Natural killer cell treated with Interleukin-12 subunit alpha and Interleukin-12 subunit beta and Interleukin-15 and Interleukin-18, amount 100 ng/mL, for 72 hours (primary cell): ENCODE measurements around the gene FAM50B. TPM values are rescaled to one million over a fixed set of nuclear protein-coding genes. Genes with fewer than 3 reads are reported as not detected.
"Not testable (repeated sequence)": the region's sequence is repeated elsewhere in the genome, so short reads cannot be mapped to it uniquely, and the experiment has no call there.

Experiments
- ATAC-seq, 2 donors: fragments of 150-1000 bp; cut with Tn5 transposase in 1 of 2; sonication (Bioruptor Pico), chemical (Tn5 transposase) in 1 of 2; 2 replicates each; pipeline ENCODE4 v1.10.0; 2021
- DNase-seq: peaks from one replicate; pipeline ENCODE4 v3.0.0; 2022; ENCODE audit warnings: low spot score
- H3K27ac Mint-ChIP-seq, 2 donors: 1 replicate in 1 of 2; 2 replicates in 1 of 2; pipeline ENCODE4 v1.8.0; 2022; ENCODE audit warnings: mixed read lengths in 2 of 2, mild to moderate bottlenecking in 1 of 2, moderate library complexity in 1 of 2
- H3K27me3 Mint-ChIP-seq, 2 donors: 1 replicate in 1 of 2; 2 replicates in 1 of 2; pipeline ENCODE4 v1.8.0; 2022; ENCODE audit warnings: mixed read lengths in 2 of 2
- H3K36me3 Mint-ChIP-seq: one replicate; pipeline ENCODE4 v1.8.0; 2022; ENCODE audit warnings: mixed read lengths
- H3K4me1 Mint-ChIP-seq, 2 donors: 1 replicate in 1 of 2; 2 replicates in 1 of 2; pipeline ENCODE4 v1.8.0; 2022; ENCODE audit warnings: low read depth in 2 of 2, mixed read lengths in 2 of 2, mild to moderate bottlenecking in 1 of 2
- H3K4me3 Mint-ChIP-seq: one replicate; pipeline ENCODE4 v1.8.0; 2022; ENCODE audit warnings: mixed read lengths
- H3K9me3 Mint-ChIP-seq: 2 replicates; pipeline ENCODE4 v1.8.0; 2022; ENCODE audit warnings: mixed read lengths
- total RNA-seq, 2 donors: library from RNA; stranded (reverse); gene quantifications; one replicate each; pipeline ENCODE4 v1.2.3, GENCODE V29; 2022

Gene FAM50B
- total RNA-seq, 2 donors from 2014 or later = 5.3 to 7.3 TPM

DNA sequence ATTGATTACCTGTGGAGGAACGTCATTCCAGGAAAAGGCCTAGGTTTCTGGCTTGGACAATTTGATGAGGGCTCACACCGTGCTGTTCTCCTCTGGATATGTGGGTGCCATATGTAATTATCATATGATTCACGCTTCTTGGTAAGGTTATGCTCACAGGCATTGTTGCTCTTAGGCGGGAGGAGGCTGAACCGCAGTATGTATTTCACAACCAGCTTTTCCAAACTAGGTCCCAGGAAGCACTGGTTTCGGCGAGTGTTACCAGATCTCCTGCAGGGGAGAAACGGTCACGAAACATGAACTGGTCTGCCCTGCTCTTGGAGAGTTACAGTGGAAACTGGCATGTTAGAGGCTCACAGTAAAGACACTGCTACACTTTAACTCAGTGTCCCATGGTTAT lies 793 bp upstream of the FAM50B start:
- ATAC-seq = no peak
- Mint-ChIP-seq H3K4me1 (peaks cover 15 to 26% of the 10 kb centered on the region in 2 donors), H3K27ac (peak overlapping the region; percentile 67 to 77), H3K9me3 (no peaks in the 10 kb centered on the region), H3K4me3 (peak overlapping the region; percentile 80), H3K27me3 (no peaks in the 10 kb centered on the region), H3K36me3 (no peaks in the 10 kb centered on the region)
- DNase-seq = no peak

DNA sequence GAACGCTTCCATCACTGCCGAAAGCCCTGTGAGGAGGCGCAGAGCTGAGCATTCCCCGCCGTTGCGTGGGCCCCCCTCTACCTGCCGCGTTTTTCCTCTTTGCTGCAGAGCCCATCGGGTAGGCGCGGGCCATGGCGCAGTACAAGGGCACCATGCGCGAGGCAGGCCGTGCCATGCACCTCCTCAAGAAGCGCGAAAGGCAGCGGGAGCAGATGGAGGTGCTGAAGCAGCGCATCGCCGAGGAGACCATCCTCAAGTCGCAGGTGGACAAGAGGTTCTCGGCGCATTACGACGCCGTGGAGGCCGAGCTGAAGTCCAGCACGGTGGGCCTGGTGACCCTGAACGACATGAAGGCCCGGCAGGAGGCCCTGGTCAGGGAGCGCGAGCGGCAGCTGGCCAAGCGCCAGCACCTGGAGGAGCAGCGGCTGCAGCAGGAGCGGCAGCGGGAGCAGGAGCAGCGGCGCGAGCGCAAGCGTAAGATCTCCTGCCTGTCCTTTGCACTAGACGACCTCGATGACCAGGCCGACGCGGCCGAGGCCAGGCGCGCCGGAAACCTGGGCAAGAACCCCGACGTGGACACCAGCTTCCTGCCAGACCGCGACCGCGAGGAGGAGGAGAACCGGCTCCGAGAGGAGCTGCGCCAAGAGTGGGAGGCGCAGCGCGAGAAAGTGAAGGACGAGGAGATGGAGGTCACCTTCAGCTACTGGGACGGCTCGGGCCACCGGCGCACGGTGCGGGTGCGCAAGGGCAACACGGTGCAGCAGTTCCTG lies 693 bp downstream of the FAM50B start:
- Mint-ChIP-seq H3K4me1 (peaks cover 15 to 26% of the 10 kb centered on the region in 2 donors), H3K36me3 (no peaks in the 10 kb centered on the region), H3K27me3 (no peaks in the 10 kb centered on the region), H3K27ac (peak overlapping the region in 1 of 2 donors; percentile 55), H3K9me3 (no peaks in the 10 kb centered on the region), H3K4me3 (peak overlapping the region; percentile 80)
- DNase-seq = no peak
- no peak for ATAC-seq

DNA sequence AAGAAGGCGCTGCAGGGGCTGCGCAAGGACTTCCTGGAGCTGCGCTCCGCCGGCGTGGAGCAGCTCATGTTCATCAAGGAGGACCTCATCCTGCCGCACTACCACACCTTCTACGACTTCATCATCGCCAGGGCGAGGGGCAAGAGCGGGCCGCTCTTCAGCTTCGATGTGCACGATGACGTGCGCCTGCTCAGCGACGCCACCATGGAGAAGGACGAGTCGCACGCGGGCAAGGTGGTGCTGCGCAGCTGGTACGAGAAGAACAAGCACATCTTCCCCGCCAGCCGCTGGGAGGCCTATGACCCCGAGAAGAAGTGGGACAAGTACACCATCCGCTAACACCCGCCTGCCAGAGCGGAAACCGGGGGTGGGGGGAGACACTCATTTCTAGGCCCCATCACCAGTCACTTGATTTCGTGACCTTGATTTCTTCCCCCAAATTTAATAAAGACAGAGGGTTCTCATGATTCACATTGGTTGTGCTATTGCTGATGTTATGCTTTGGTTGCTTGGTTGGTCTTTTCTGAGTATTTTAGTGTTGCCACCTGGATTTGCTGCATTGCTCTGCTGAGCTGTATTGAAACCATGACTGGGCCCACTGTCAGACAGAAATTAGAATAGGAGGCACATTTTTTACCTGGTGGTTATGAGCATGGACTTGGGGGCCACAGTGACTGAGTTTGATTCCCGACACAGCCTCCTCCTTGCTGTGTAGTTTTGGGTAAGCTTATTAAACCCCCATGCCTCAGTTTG lies 1.5 kb downstream of the FAM50B start:
- Mint-ChIP-seq H3K4me3 (peak overlapping the region; percentile 49), H3K9me3 (no peaks in the 10 kb centered on the region), H3K27me3 (no peaks in the 10 kb centered on the region), H3K36me3 (no peaks in the 10 kb centered on the region), H3K27ac (no peak overlapping the region), H3K4me1 (peaks cover 15 to 26% of the 10 kb centered on the region in 2 donors)
- DNase-seq (no peak), ATAC-seq (peak in 1 of 2 donors; percentile 28)

DNA sequence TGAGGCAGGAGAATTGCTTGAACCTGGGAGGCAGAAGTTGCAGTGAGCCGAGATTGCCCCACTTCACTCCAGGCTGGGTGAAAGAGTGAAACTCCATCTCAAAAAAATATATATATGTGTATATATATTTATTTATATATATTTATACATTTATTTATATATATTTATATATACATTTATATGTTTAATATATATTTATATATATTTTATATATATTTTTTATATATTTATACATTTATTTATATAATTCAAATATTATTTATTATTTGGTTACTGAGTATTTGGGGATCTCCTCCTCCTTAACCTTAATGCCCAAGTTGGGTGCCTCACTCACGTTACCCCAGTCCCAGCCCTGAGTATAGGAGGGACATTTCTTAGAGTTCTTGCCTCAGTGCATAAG lies 2.7 kb downstream of the FAM50B start:
- Mint-ChIP-seq H3K4me1 (peaks cover 15 to 26% of the 10 kb centered on the region in 2 donors), H3K36me3 (no peaks in the 10 kb centered on the region), H3K9me3 (no peaks in the 10 kb centered on the region), H3K4me3 (no peak overlapping the region), H3K27ac (no peak overlapping the region), H3K27me3 (no peaks in the 10 kb centered on the region)
- no peak for DNase-seq
- ATAC-seq = no peak

DNA sequence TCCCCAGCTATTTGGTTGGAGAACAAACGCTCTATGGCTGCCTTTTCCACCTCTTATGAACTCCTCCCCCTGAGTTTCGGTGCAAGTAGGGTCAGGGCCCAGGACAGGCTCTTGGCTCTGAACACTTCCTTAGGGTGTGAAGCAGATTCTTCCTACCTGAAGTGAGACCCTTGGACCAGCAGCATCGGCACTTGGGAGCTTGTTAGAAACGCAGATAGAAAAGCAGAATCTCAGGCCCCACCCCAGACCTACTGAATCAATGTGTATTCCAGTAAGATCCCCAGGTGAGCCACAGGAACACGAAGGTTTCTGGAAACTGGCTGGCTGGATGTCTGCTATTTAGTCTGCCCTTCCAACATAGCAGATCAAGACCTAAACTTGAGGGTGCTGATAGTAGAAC lies 3.2 kb downstream of the FAM50B start:
- DNase-seq (no peak), ATAC-seq (no peak)
- no peaks in the 10 kb centered on the region for H3K27me3 Mint-ChIP-seq
- peaks cover 13 to 23% of the 10 kb centered on the region in 2 donors for H3K4me1 Mint-ChIP-seq
- no peaks in the 10 kb centered on the region for H3K9me3 Mint-ChIP-seq
- no peak overlapping the region for H3K4me3 Mint-ChIP-seq
- H3K27ac Mint-ChIP-seq = no peak overlapping the region
- no peaks in the 10 kb centered on the region for H3K36me3 Mint-ChIP-seq

DNA sequence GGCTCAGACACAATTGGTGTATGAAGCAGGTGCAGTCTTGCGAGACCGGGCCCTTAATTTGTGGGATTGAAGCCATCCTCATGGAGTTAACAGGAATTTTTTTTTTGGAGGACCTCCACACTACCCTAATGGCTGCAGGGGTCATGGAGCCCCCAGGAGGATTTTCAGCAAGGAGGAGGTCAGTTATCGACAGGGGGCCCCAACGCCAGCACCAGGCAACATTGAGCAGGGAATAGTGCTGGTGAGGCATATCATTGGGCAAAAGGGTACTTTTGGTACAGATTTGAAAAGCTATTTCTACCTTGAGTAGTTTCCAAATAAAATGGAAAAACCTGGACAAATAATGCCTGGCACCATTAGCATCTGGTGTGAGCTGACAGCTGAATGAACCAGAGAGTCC lies 6.7 kb downstream of the FAM50B start:
- peaks cover 4% of the 10 kb centered on the region for H3K36me3 Mint-ChIP-seq
- ATAC-seq = no peak
- H3K4me3 Mint-ChIP-seq = no peak overlapping the region
- DNase-seq = no peak
- peaks cover 4 to 18% of the 10 kb centered on the region in 2 donors for H3K27me3 Mint-ChIP-seq
- H3K27ac Mint-ChIP-seq = no peak overlapping the region
- no peaks in the 10 kb centered on the region for H3K9me3 Mint-ChIP-seq
- peaks cover 0 to 2% of the 10 kb centered on the region in 2 donors for H3K4me1 Mint-ChIP-seq

DNA sequence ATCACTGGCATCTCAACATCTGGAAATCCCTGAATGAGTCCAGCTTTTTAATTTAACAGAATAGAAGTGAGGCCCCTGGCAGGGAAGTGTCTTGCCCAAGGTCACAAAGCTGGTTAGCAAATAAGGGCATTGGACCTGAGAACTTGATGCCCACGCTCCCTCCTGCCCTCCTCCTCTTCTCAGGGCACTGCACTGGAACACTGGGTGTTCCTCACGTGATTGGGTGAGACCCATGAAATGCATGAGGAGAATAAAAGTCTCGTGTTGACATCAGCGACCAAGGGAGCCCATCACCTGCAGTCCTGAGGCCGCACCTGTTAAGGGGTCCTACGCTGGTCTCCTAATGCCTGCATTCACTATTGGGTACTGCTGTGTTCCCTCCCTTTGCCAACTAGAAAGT lies 7.4 kb downstream of the FAM50B start:
- peaks cover 10 to 25% of the 10 kb centered on the region in 2 donors for H3K27me3 Mint-ChIP-seq
- DNase-seq = no peak
- ATAC-seq = no peak
- H3K36me3 Mint-ChIP-seq = peaks cover 4% of the 10 kb centered on the region
- H3K9me3 Mint-ChIP-seq = no peaks in the 10 kb centered on the region
- no peak overlapping the region for H3K27ac Mint-ChIP-seq
- no peaks in the 10 kb centered on the region for H3K4me1 Mint-ChIP-seq
- no peak overlapping the region for H3K4me3 Mint-ChIP-seq

DNA sequence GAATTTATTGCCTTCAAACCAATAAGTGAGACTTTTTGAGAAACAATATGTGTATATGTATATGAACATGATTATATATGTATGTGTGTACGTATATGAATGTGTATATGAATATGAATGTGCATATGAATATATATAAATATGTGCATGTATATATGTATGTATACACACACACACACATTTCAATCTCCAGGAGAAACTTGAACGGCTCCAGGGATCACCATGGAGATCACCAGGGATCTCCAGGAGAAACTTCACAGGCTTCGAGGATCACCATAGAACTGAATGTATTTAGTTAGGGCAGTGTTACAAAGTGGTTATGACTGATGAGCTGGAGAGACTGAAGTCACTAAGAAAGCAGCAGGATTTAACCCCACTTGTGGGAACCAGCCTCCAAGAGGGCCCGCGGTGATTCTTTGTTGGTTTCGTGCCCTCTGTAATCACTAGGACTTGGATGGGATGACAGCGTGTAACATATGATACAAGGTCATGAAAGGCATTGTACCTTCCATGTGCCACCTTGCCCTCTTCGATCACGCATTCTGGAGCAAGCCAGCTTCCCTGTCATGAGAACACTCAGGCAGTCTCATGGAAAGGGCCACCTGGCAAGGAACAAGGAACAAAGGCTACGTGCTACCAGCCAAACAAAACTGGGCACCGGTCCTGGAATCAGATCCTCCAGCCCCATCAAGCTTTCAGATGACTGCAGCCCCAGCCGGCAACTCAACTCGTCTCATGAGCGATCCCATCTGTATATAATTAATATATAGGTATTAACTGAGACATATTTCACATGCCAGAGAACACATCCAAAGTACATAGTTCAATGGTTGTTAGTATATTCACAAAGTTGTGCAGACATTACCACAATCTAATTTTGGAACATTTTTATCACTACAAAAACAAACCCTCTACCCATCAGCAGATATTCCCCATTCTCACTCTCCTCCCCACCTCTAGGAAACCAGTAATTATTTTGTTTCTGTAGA lies 8.6 kb downstream of the FAM50B start:
- H3K4me1 Mint-ChIP-seq = no peaks in the 10 kb centered on the region
- peaks cover 13 to 27% of the 10 kb centered on the region in 2 donors for H3K27me3 Mint-ChIP-seq
- H3K9me3 Mint-ChIP-seq = no peaks in the 10 kb centered on the region
- no peak for ATAC-seq
- no peak overlapping the region for H3K4me3 Mint-ChIP-seq
- DNase-seq = no peak
- H3K27ac Mint-ChIP-seq = no peak overlapping the region
- H3K36me3 Mint-ChIP-seq = peaks cover 4% of the 10 kb centered on the region

DNA sequence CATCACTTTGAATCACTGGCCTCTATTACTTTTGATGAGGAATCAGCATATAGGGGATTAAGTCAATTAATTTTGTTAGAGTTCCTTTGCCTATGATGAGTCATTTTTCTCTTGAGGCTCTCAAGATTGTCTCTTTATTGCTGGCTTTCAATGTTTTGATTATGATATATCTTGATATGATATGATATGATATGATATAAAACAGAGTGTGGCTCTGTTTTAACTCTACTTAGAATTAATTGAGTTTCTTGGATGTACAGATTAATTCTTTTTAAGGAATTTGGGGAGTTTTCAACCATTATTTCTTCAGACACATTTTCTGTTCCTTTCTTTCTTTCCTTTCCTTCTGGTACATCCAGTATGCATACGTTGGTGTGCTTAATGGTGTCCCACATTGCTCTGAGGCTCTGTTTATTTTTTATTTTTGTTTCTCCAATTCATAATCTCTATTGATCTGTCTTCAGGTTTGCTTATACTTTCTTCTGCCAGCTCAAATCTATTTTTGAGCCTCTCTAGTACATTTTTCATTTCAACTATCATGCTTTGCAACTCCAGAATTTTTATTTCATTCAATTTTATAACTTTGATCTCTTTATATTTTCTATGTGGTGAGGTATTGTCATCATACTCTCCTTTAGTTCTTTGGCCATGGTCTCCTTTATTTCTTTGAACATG lies 10.8 kb downstream of the FAM50B start:
- ATAC-seq (no peak), DNase-seq (no peak)
- Mint-ChIP-seq H3K27me3 (peaks cover 13 to 27% of the 10 kb centered on the region in 2 donors), H3K4me3 (no peak overlapping the region), H3K9me3 (no peaks in the 10 kb centered on the region), H3K36me3 (peaks cover 4% of the 10 kb centered on the region), H3K27ac (no peak overlapping the region), H3K4me1 (no peaks in the 10 kb centered on the region)

DNA sequence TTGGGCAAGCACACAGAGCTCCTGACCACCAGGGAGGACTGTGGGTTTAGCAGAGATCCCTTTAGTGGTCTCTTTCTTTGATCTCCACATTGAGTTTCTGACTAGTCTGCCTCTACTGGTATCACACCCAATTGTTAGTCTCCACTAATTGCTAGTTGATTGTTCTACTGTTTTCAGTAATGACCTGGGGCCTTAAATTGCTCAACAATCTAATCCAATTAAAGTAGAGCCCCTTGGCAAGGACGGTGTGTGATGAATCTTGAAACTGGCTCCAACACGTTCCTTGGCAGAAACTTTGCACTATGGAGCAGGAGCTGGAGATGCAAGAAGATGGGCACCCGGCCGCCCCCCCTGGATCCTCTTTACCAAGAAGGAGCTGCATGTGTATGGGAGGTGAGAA lies 12.3 kb downstream of the FAM50B start:
- Mint-ChIP-seq H3K9me3 (no peaks in the 10 kb centered on the region), H3K27me3 (peaks cover 18 to 27% of the 10 kb centered on the region in 2 donors), H3K27ac (no peak overlapping the region), H3K36me3 (peaks cover 4% of the 10 kb centered on the region), H3K4me3 (no peak overlapping the region), H3K4me1 (no peaks in the 10 kb centered on the region)
- no peak for DNase-seq
- ATAC-seq = peak in 1 of 2 donors; percentile 48

DNA sequence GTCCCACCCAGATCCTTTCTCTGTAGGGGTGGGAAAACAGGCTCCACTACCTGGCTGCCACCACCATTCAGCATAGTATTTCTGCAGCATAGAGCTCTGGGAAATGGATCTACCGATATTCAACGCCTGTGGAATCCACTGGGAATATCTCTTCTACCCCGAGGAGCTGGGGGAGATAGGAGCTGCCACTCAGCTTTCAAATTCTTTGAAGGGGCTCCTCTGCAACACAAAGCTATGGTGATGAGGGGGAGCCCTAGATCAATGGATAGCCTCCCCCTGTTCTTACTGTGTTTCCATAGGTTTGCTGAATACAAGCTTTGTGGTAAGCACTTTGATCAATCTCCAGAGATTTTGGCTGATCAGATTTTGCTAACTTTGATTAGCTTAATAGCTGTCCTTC lies 12.9 kb downstream of the FAM50B start:
- Mint-ChIP-seq H3K4me1 (no peaks in the 10 kb centered on the region), H3K27me3 (peaks cover 18 to 27% of the 10 kb centered on the region in 2 donors), H3K27ac (no peak overlapping the region), H3K9me3 (no peaks in the 10 kb centered on the region), H3K36me3 (peaks cover 4% of the 10 kb centered on the region), H3K4me3 (no peak overlapping the region)
- no peak for DNase-seq
- no peak for ATAC-seq

DNA sequence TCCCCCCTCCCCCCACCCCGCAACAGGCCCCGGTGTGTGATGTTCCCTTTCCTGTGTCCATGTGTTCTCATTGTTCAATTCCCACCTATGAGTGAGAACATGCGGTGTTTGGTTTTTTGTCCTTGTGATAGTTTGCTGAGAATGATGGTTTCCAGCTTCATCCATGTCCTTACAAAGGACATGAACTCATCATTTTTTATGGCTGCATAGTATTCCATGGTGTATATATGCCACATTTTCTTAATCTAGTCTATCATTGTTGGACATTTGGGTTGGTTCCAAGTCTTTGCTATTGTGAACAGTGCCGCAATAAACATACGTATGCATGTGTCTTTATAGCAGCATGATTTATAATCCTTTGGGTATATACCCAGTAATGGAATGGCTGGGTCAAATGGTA lies 14.1 kb downstream of the FAM50B start:
- H3K4me3 Mint-ChIP-seq, DNase-seq, H3K9me3 Mint-ChIP-seq, H3K36me3 Mint-ChIP-seq, H3K4me1 Mint-ChIP-seq, H3K27ac Mint-ChIP-seq, ATAC-seq: not testable (repeated sequence)
- H3K27me3 Mint-ChIP-seq = peaks cover 22 to 27% of the 10 kb centered on the region in 2 donors

DNA sequence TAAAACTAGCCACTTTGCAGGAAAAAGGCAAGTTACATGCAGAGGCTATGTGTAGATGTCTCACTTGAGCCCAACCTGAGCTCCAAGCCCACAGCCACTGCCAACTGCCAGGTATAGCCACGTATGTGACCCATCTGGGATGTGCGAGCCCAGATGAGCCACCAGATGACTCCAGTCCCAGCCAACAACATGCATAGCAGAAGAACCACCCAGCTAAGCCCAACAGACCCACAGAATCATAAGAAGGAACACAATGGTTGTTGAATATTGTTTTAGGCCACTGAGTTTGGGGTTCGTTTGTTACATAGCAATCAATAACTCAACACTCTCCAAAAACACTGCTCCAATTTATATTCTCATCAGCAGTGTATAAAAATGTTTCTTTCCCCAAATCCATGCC lies 16.3 kb downstream of the FAM50B start:
- Mint-ChIP-seq H3K27me3 (peaks cover 19% of the 10 kb centered on the region in 2 donors), H3K9me3 (no peaks in the 10 kb centered on the region), H3K4me1 (peaks cover 3 to 6% of the 10 kb centered on the region in 2 donors), H3K4me3 (no peak overlapping the region), H3K36me3 (no peaks in the 10 kb centered on the region), H3K27ac (no peak overlapping the region)
- ATAC-seq (no peak), DNase-seq (no peak)
